GM23248 (cell line): ENCODE measurements around the gene ZNF521.

Experiments
- EZH2 ChIP-seq: fragments of 200-600 bp; sonication (generic); IDR thresholded peaks from 2 replicates; pipeline ENCODE4 v1.6.1; 2018; ENCODE audit warnings: antibody characterized with exemption, mild to moderate bottlenecking; ENCODE audit not compliant: insufficient read depth, poor library complexity, severe bottlenecking
- EZH2phosphoT487 ChIP-seq: fragments of 200-600 bp; sonication (generic); IDR thresholded peaks from 2 replicates; pipeline ENCODE4 v1.6.1; 2018; ENCODE audit warnings: antibody characterized with exemption, moderate library complexity, mild to moderate bottlenecking, low read depth; ENCODE audit not compliant: insufficient read depth

- TF ChIP-seq EZH2phosphoT487, result no peak
- no peak for TF ChIP-seq EZH2
Observed at GRCh38 chr18:25074925-25075324, 277.0 kb downstream of the ZNF521 start.
